Measurements from ENCODE around the gene POLR1E. TPM values are rescaled to one million over a fixed set of nuclear protein-coding genes. Genes with fewer than 3 reads are reported as not detected.
"Not testable (repeated sequence)": the region's sequence is repeated elsewhere in the genome, so short reads cannot be mapped to it uniquely, and the experiment has no call there.

POLR1E gene
- total RNA-seq, 1 donor from 2014 or later: 16.6 TPM

DNA sequence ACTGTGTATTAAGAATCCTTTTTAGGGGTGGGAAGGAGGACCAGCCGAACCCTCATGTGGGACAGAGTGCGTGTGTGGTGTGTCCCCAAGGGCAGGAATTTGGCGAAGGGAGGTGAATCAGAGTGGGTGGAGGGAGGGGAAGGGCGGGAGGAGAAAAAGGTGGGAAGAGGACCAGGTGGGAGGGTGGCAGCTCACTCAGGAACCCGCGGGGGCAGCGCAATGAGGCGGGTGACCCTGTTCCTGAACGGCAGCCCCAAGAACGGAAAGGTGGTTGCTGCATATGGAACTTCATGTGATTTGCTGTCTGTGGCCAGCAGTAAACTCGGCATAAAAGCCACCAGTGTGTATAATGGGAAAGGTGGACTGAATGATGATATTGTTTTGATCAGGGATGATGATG, 8.8 kb upstream of the POLR1E start:
- no peak for ATAC-seq
- no peaks in the 10 kb centered on the region for H3K9me3 ChIP-seq
- intact Hi-C loops (cut with DNase I): no loop called here

DNA sequence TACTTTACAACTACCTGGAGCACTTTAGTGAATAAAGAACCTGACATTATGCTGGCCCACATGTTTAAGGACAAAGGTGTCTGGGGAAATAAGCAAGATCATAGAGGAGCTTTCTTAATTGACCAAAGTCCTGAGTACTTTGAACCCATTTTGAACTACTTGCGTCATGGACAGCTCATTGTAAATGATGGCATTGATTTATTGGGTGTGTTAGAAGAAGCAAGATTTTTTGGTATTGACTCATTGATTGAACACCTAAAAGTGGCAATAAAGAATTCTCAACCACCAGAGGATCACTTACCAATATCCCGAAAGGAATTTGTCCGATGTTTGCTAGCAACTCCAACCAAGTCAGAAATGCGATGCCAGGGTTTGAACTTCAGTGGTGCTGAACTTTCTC, 8.3 kb upstream of the POLR1E start:
- H3K36me3 ChIP-seq; DNase-seq; H3K27me3 ChIP-seq; H3K4me3 ChIP-seq; H3K27ac ChIP-seq; H3K9me3 ChIP-seq; H3K4me1 ChIP-seq; ATAC-seq; intact Hi-C loops (cut with DNase I): not testable (repeated sequence)

More for the DNA sequence above, 8.8 kb upstream of the POLR1E start:
- Histone ChIP-seq H3K36me3 (no peaks in the 10 kb centered on the region), H3K4me1 (peaks cover 6% of the 10 kb centered on the region), H3K27ac (no peak overlapping the region), H3K4me3 (no peak overlapping the region), H3K27me3 (peaks cover 3% of the 10 kb centered on the region)
- TF ChIP-seq, protein P1, sequence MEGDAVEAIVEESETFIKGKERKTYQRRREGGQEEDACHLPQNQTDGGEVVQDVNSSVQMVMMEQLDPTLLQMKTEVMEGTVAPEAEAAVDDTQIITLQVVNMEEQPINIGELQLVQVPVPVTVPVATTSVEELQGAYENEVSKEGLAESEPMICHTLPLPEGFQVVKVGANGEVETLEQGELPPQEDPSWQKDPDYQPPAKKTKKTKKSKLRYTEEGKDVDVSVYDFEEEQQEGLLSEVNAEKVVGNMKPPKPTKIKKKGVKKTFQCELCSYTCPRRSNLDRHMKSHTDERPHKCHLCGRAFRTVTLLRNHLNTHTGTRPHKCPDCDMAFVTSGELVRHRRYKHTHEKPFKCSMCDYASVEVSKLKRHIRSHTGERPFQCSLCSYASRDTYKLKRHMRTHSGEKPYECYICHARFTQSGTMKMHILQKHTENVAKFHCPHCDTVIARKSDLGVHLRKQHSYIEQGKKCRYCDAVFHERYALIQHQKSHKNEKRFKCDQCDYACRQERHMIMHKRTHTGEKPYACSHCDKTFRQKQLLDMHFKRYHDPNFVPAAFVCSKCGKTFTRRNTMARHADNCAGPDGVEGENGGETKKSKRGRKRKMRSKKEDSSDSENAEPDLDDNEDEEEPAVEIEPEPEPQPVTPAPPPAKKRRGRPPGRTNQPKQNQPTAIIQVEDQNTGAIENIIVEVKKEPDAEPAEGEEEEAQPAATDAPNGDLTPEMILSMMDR (IDR thresholded peaks at IDR 0.05): no peak
- DNase-seq: no peak

DNA sequence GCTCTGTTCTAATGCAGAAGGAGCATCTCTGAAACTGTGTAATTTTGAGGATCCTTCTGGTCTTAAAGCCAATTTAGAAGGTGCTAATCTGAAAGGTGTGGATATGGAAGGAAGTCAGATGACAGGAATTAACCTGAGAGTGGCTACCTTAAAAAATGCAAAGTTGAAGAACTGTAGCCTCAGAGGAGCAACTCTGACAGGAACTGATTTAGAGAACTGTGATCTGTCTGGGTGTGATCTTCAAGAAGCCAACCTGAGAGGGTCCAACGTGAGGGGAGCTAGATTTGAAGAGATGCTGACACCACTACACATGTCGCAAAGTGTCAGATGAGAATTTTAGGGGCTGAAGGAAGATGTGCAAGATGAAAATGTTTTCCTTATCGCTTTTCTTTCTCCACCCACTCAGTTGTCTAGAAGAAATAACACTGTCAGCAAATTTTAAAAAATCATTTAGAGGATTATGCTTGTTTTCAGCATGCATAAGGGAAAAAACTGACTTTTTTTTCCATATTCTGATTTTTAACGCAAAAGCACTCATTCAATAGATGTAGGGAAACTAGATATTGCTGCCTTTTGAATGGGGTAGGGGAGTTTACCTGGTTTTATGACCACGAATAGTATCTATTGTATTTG, 7.6 kb upstream of the POLR1E start:
- DNase-seq; intact Hi-C loops (cut with DNase I); H3K9me3 ChIP-seq; ATAC-seq; H3K27ac ChIP-seq; H3K4me3 ChIP-seq; H3K36me3 ChIP-seq; H3K4me1 ChIP-seq; H3K27me3 ChIP-seq: not testable (repeated sequence)

- H3K4me3 ChIP-seq: no peak overlapping the region
- H3K27ac ChIP-seq: no peak overlapping the region
- ATAC-seq: no peak
- no peaks in the 10 kb centered on the region for H3K36me3 ChIP-seq
- no peaks in the 10 kb centered on the region for H3K9me3 ChIP-seq
- H3K4me1 ChIP-seq: no peaks in the 10 kb centered on the region
- intact Hi-C loops (cut with DNase I): no loop called here
- TF ChIP-seq, protein P1 (IDR thresholded peaks at IDR 0.05): no peak
- H3K27me3 ChIP-seq: peaks cover 3% of the 10 kb centered on the region
- no peak for DNase-seq
Observed at GRCh38 chr9:37480759-37481158, 5.0 kb upstream of the POLR1E start.

DNA sequence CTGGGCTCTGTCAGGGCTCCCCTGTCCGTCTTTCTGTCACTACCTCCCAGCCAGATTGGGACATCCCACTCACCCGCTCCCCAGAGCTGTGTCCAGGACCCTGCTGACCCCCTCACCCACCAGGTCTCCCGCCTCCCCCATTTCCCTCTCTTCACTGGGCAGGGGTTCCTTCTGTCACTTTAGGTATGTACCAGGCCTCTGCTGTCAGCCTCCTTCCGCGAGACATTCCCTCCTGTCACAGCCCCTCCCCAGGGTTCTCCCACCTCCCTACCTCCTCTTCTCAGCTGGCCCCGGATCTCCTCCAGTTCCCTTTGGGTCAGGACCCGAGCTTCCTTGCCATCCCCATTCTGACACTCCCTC, 488 bp downstream of the POLR1E start:
- intact Hi-C loops (cut with DNase I): no loop called here
- TF ChIP-seq, protein P1 (IDR thresholded peaks at IDR 0.05): no peak
- peaks cover 16% of the 10 kb centered on the region for H3K4me1 ChIP-seq
- H3K36me3 ChIP-seq: peaks cover 24% of the 10 kb centered on the region
- ATAC-seq: no peak
- no peaks in the 10 kb centered on the region for H3K9me3 ChIP-seq
- no peak for DNase-seq
- H3K4me3 ChIP-seq: peak overlapping the region; percentile 68
- peak overlapping the region; percentile 55 for H3K27ac ChIP-seq
- H3K27me3 ChIP-seq: no peaks in the 10 kb centered on the region

DNA sequence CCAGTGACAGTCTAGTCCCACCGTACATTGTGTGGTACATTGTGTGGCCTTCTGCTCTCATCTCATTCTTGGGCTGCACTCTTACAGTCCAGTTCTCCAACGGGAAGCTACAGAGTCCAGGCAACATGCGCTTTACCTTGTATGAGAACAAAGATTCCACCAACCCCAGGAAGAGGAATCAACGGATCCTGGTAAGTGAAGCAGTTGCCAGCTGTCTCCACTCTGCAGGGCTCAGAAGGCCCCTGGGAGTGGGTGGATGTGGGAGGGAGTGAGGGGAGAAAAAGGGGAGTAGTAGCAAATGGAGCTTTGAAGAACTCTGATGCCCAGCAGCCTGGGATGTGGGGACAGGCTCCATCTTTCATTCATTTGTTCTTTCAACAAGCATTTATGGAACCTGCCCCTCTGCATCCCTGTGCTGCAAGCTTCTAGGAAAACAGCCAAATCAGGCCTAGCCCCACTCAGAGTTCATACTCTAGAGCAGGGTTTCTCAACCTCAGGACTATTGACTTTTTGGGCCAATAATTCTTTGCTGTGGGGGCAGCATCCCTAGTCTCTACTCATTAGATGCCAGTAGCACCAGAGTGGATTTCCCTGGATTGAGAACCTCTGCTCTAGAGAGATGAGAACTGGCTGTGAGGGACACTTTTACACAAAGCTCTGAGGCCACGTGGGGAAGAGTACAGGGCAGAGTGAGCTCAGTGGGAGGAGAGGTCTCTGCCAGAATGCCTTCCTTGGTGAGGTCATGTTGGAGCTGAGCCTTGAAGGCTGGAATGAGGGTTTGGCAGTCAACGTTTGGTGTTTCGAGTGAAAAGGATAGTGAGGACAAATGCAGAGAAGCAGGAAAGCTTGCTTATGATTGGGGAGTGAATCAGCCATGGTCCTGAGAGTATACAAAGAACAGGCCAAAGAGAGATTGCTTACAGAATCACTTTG, 1.1 kb downstream of the POLR1E start:
- DNase-seq: no peak
- Histone ChIP-seq H3K27me3 (no peaks in the 10 kb centered on the region), H3K4me3 (peak overlapping the region; percentile 68), H3K36me3 (peaks cover 30% of the 10 kb centered on the region), H3K9me3 (no peaks in the 10 kb centered on the region), H3K27ac (no peak overlapping the region), H3K4me1 (peaks cover 16% of the 10 kb centered on the region)
- peak; percentile 3 for ATAC-seq
- TF ChIP-seq, protein P1 (IDR thresholded peaks at IDR 0.05): no peak
- intact Hi-C loops (cut with DNase I): no loop called here

All from upper lobe of right lung (tissue), 1 donor.